SKM-1 (cell line): ENCODE data around the gene IL36G.
A peak's percentile ranks its signal among the peaks of the same experiment; 100 is the strongest.
"Not testable (repeated sequence)": the region's sequence is repeated elsewhere in the genome, so short reads cannot be mapped to it uniquely, and the experiment has no call there.

Experiments
- DNase-seq: peaks from one replicate; lab custom pipeline; 2025; ENCODE audit not compliant: unreplicated experiment; lab: John Stamatoyannopoulos, UW

Gene IL36G

GRCh38 chr2:112977559-112978056 is at the start of gene IL36G:
IL36G (plus strand) TSS chr2:112978006; CDS start chr2:112978639, 633 bp downstream.
- DNase-seq: no peak

GRCh38 chr2:112933261-112933660 is 44.5 kb upstream of the IL36G start:
- no peak for DNase-seq

- DNase-seq: not testable (repeated sequence)
These were observed 43.7 kb upstream of the IL36G start for GRCh38 chr2:112934117-112934516.

GRCh38 chr2:112936927-112937232 is 40.9 kb upstream of the IL36G start:
- DNase-seq: no peak

- DNase-seq: no peak
These were observed 38.9 kb upstream of the IL36G start for GRCh38 chr2:112938904-112939303.

- DNase-seq: no peak
These were observed 38.4 kb upstream of the IL36G start for GRCh38 chr2:112939425-112939824.

GRCh38 chr2:112940859-112941625 is 36.8 kb upstream of the IL36G start:
- DNase-seq: no peak

GRCh38 chr2:112941753-112942653 is 35.8 kb upstream of the IL36G start:
- peak; percentile 54 for DNase-seq

GRCh38 chr2:112942654-112943002 is 35.2 kb upstream of the IL36G start:
- no peak for DNase-seq

GRCh38 chr2:112944971-112945370 is 32.8 kb upstream of the IL36G start:
- no peak for DNase-seq

- no peak for DNase-seq
These were observed 31.7 kb upstream of the IL36G start for GRCh38 chr2:112946086-112946485.

GRCh38 chr2:112947374-112947773 is 30.4 kb upstream of the IL36G start:
- no peak for DNase-seq

GRCh38 chr2:112949456-112949855 is 28.4 kb upstream of the IL36G start:
- no peak for DNase-seq

- DNase-seq: no peak
These were observed 23.4 kb upstream of the IL36G start for GRCh38 chr2:112954364-112954763.

GRCh38 chr2:112957511-112957910 is 20.3 kb upstream of the IL36G start:
- no peak for DNase-seq

- DNase-seq: peak; percentile 59
These were observed 19.2 kb upstream of the IL36G start for GRCh38 chr2:112958428-112959108.

- DNase-seq: no peak
These were observed 18.5 kb upstream of the IL36G start for GRCh38 chr2:112959109-112959812.

GRCh38 chr2:112960230-112960825 is 17.5 kb upstream of the IL36G start:
- no peak for DNase-seq

- no peak for DNase-seq
These were observed 15.3 kb upstream of the IL36G start for GRCh38 chr2:112962308-112963175.

- DNase-seq: no peak
These were observed 10.8 kb upstream of the IL36G start for GRCh38 chr2:112967023-112967422.
